ENCODE data around the gene ANKS1B. TPM values are rescaled to one million over a fixed set of nuclear protein-coding genes. Genes with fewer than 3 reads are reported as not detected.
A peak's percentile ranks its signal among the peaks of the same experiment; 100 is the strongest.

Gene ANKS1B
- total and polyA plus RNA-seq, 10 of the 15 experiments (the other 5 are each of a cell fraction or from before 2014, with no cell fraction given), result 0.16 to 1.3 (median 0.82) TPM; not detected in 7

- TF ChIP-seq, protein P1, sequence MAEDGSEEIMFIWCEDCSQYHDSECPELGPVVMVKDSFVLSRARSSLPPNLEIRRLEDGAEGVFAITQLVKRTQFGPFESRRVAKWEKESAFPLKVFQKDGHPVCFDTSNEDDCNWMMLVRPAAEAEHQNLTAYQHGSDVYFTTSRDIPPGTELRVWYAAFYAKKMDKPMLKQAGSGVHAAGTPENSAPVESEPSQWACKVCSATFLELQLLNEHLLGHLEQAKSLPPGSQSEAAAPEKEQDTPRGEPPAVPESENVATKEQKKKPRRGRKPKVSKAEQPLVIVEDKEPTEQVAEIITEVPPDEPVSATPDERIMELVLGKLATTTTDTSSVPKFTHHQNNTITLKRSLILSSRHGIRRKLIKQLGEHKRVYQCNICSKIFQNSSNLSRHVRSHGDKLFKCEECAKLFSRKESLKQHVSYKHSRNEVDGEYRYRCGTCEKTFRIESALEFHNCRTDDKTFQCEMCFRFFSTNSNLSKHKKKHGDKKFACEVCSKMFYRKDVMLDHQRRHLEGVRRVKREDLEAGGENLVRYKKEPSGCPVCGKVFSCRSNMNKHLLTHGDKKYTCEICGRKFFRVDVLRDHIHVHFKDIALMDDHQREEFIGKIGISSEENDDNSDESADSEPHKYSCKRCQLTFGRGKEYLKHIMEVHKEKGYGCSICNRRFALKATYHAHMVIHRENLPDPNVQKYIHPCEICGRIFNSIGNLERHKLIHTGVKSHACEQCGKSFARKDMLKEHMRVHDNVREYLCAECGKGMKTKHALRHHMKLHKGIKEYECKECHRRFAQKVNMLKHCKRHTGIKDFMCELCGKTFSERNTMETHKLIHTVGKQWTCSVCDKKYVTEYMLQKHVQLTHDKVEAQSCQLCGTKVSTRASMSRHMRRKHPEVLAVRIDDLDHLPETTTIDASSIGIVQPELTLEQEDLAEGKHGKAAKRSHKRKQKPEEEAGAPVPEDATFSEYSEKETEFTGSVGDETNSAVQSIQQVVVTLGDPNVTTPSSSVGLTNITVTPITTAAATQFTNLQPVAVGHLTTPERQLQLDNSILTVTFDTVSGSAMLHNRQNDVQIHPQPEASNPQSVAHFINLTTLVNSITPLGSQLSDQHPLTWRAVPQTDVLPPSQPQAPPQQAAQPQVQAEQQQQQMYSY (CRISPR knock-in tag; IDR thresholded peaks at IDR 0.05), result no peak
- TF ChIP-seq ZNF217 (IDR thresholded peaks at IDR 0.05), result no peak
- TF ChIP-seq, protein P2, sequence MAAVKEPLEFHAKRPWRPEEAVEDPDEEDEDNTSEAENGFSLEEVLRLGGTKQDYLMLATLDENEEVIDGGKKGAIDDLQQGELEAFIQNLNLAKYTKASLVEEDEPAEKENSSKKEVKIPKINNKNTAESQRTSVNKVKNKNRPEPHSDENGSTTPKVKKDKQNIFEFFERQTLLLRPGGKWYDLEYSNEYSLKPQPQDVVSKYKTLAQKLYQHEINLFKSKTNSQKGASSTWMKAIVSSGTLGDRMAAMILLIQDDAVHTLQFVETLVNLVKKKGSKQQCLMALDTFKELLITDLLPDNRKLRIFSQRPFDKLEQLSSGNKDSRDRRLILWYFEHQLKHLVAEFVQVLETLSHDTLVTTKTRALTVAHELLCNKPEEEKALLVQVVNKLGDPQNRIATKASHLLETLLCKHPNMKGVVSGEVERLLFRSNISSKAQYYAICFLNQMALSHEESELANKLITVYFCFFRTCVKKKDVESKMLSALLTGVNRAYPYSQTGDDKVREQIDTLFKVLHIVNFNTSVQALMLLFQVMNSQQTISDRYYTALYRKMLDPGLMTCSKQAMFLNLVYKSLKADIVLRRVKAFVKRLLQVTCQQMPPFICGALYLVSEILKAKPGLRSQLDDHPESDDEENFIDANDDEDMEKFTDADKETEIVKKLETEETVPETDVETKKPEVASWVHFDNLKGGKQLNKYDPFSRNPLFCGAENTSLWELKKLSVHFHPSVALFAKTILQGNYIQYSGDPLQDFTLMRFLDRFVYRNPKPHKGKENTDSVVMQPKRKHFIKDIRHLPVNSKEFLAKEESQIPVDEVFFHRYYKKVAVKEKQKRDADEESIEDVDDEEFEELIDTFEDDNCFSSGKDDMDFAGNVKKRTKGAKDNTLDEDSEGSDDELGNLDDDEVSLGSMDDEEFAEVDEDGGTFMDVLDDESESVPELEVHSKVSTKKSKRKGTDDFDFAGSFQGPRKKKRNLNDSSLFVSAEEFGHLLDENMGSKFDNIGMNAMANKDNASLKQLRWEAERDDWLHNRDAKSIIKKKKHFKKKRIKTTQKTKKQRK (IDR thresholded peaks at IDR 0.05; ENCODE audit: low read depth, low read length), result no peak
Measured at GRCh38 chr12:99284161-99284560, 700.6 kb downstream of the ANKS1B start (continued).

DNA sequence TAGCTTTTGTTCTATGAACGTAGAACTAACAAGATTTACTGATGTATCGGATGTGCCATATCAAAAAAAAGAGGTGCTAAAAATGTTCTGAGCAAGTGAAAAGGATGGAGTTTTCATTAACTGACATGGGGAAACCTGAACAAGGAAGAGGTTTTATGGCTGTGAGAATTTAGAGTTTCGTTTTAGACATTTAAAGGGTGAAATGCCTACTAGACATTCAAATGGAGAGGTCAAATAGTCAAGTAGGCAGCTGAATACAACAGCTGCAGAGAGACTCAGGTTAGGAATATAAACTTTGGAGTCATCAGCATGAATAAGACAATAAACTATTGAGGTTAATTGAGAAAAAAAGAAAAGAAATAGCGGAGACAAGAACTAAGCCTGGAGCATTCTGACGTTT, 702.1 kb downstream of the ANKS1B start:
- no TSS peak for BruUV-seq (replicated peaks)
- ChIA-PET SMC1A (ENCODE audit: uncharacterized antibody, unreplicated experiment) (no interaction called here), CTCF (no interaction called here), POLR2A (no interaction called here), RAD21 (ENCODE audit: unreplicated experiment) (interaction anchor here (1.2 to 1.4 kb wide), 2 partner anchors 13 to 238 kb away, joined by 3 read pairs; no protein-coding TSS in a partner anchor)
- 0 out of 2 replicates have a peak overlapping the region, but pooled peaks have one; percentile 3 for H3K4me2 ChIP-seq (ENCODE audit: control insufficient read depth, insufficient read depth)
- WGBS (ENCODE audit: insufficient coverage, insufficient replicate concordance, low lambda C conversion rate, missing lambda C conversion rate), result 11% methylated on average over 5 of the region's 5 CpGs
- ATAC-seq (peak; percentile 56), DNase-seq (ENCODE audit: low read depth, low spot score) (no peak), FAIRE-seq (no peak)
- H3K79me2 ChIP-seq (ENCODE audit: control insufficient read depth, insufficient read depth, low read length), result no peaks in the 10 kb centered on the region
- H3K9ac ChIP-seq (ENCODE audit: control insufficient read depth, insufficient read depth, low read length), result no peak overlapping the region
- no peaks in the 10 kb centered on the region for H3K4me1 ChIP-seq (ENCODE audit: control insufficient read depth, insufficient read depth, low read length)
- no peaks in the 10 kb centered on the region for H4K20me1 ChIP-seq (ENCODE audit: control insufficient read depth, insufficient read depth)
- no peak overlapping the region for H2AFZ ChIP-seq (ENCODE audit: control insufficient read depth, low read depth, low read length)
- no peak overlapping the region for H3K27ac ChIP-seq (ENCODE audit: control insufficient read depth, insufficient read depth)
- no peaks in the 10 kb centered on the region for H3K36me3 ChIP-seq (ENCODE audit: control insufficient read depth in 2 of 2, insufficient read depth in 2 of 2, low read length in 1 of 2)
- no peaks in the 10 kb centered on the region for H3K27me3 ChIP-seq (replicated peaks in 1 of 2; ENCODE audit: control insufficient read depth in 2 of 2, insufficient read depth in 2 of 2, low read length in 1 of 2)
- in situ Hi-C loops (cut with MboI), result no loop called here
- intact Hi-C loops (cut with micrococcal nuclease; ENCODE audit: unreplicated experiment), result no loop called here
- H3K4me3 ChIP-seq, result no peak overlapping the region
- no peaks in the 10 kb centered on the region for H3K9me3 ChIP-seq (replicated peaks; ENCODE audit: control insufficient read depth, insufficient read depth, low read length)
- no peak for TF ChIP-seq ZSCAN29 (IDR thresholded peaks at IDR 0.05)
- TF ChIP-seq RAD21 (IDR thresholded peaks at IDR 0.05; ENCODE audit: insufficient read depth, low read depth, low read length), result no peak
- TF ChIP-seq, protein P3, sequence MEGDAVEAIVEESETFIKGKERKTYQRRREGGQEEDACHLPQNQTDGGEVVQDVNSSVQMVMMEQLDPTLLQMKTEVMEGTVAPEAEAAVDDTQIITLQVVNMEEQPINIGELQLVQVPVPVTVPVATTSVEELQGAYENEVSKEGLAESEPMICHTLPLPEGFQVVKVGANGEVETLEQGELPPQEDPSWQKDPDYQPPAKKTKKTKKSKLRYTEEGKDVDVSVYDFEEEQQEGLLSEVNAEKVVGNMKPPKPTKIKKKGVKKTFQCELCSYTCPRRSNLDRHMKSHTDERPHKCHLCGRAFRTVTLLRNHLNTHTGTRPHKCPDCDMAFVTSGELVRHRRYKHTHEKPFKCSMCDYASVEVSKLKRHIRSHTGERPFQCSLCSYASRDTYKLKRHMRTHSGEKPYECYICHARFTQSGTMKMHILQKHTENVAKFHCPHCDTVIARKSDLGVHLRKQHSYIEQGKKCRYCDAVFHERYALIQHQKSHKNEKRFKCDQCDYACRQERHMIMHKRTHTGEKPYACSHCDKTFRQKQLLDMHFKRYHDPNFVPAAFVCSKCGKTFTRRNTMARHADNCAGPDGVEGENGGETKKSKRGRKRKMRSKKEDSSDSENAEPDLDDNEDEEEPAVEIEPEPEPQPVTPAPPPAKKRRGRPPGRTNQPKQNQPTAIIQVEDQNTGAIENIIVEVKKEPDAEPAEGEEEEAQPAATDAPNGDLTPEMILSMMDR (IDR thresholded peaks at IDR 0.05 in 2 of 3, conservative IDR thresholded peaks at IDR 0.05 in 1 of 3; ENCODE audit: control insufficient read depth in 2 of 3, extremely low read depth in 1 of 3, insufficient read depth in 1 of 3, low read depth in 3 of 3, low read length in 3 of 3), result no peak
- 0 out of 2 replicates have a peak, but pooled peaks have one; percentile 12 for TF ChIP-seq RUNX3 (IDR thresholded peaks at IDR 0.05; ENCODE audit: low read length)
- TF ChIP-seq, protein P4, sequence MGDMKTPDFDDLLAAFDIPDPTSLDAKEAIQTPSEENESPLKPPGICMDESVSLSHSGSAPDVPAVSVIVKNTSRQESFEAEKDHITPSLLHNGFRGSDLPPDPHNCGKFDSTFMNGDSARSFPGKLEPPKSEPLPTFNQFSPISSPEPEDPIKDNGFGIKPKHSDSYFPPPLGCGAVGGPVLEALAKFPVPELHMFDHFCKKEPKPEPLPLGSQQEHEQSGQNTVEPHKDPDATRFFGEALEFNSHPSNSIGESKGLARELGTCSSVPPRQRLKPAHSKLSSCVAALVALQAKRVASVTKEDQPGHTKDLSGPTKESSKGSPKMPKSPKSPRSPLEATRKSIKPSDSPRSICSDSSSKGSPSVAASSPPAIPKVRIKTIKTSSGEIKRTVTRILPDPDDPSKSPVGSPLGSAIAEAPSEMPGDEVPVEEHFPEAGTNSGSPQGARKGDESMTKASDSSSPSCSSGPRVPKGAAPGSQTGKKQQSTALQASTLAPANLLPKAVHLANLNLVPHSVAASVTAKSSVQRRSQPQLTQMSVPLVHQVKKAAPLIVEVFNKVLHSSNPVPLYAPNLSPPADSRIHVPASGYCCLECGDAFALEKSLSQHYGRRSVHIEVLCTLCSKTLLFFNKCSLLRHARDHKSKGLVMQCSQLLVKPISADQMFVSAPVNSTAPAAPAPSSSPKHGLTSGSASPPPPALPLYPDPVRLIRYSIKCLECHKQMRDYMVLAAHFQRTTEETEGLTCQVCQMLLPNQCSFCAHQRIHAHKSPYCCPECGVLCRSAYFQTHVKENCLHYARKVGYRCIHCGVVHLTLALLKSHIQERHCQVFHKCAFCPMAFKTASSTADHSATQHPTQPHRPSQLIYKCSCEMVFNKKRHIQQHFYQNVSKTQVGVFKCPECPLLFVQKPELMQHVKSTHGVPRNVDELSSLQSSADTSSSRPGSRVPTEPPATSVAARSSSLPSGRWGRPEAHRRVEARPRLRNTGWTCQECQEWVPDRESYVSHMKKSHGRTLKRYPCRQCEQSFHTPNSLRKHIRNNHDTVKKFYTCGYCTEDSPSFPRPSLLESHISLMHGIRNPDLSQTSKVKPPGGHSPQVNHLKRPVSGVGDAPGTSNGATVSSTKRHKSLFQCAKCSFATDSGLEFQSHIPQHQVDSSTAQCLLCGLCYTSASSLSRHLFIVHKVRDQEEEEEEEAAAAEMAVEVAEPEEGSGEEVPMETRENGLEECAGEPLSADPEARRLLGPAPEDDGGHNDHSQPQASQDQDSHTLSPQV (IDR thresholded peaks at IDR 0.05), result no peak
- TF ChIP-seq RELA (IDR thresholded peaks at IDR 0.05; ENCODE audit: borderline replicate concordance, partially characterized antibody), result no peak
